Measurements from ENCODE around the gene ZNF124.
"Not testable (repeated sequence)": the region's sequence is repeated elsewhere in the genome, so short reads cannot be mapped to it uniquely, and the experiment has no call there.

DNA sequence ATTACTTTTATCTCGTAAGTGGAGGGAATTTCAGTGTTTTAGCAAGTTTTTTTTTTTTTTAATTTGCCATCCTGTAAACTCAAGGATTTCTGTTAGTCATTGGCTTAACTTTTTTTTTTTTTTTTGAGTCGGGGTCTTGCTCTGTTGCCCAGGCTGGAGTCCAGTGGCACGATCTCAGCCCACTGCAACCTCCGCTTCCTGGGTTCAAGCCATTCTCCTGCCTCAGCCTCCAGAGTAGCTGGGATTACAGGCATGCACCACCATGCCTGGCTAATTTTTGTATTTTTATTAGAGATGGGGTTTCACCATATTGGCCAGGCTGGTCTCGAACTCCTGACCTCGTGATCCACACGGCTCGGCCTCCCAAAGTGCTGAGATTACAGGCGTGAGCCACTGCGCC, 24.7 kb downstream of the ZNF124 start:
- not testable (repeated sequence) for TF ChIP-seq CTCF, POLR2A, EP300 (IDR thresholded peaks at IDR 0.05)

All from gastroesophageal sphincter (tissue), 3 donors.